GM18511 (cell line): Measurements from ENCODE around the gene KDM5B.

Experiments used
- ATAC-seq: cut with Tn5 transposase; IDR thresholded peaks from one replicate; pipeline ENCODE4 v1.9.1; 2021; ENCODE audit warnings: mild to moderate bottlenecking, moderate library complexity; ENCODE audit not compliant: unreplicated experiment

KDM5B gene

GRCh38 chr1:202689082-202689481 is 119.1 kb downstream of the KDM5B start:
- no peak for ATAC-seq

- ATAC-seq = no peak
Observed at GRCh38 chr1:202688401-202688800, 119.8 kb downstream of the KDM5B start.

GRCh38 chr1:202687798-202688197 is 120.4 kb downstream of the KDM5B start:
- no peak for ATAC-seq

GRCh38 chr1:202687370-202687769 is 120.9 kb downstream of the KDM5B start:
- no peak for ATAC-seq

- no peak for ATAC-seq
Observed at GRCh38 chr1:202685641-202686040, 122.6 kb downstream of the KDM5B start.

- ATAC-seq = no peak
Observed at GRCh38 chr1:202684716-202685115, 123.5 kb downstream of the KDM5B start.

GRCh38 chr1:202683029-202683428 is 125.2 kb downstream of the KDM5B start:
- ATAC-seq = no peak

- ATAC-seq = no peak
Observed at GRCh38 chr1:202682477-202682876, 125.7 kb downstream of the KDM5B start.

- no peak for ATAC-seq
Observed at GRCh38 chr1:202681736-202682420, 126.3 kb downstream of the KDM5B start.

- no peak for ATAC-seq
Observed at GRCh38 chr1:202680586-202681352, 127.5 kb downstream of the KDM5B start.

GRCh38 chr1:202679406-202680177 is 128.6 kb downstream of the KDM5B start:
- ATAC-seq = no peak

- ATAC-seq = no peak
Observed at GRCh38 chr1:202677433-202677832, 130.8 kb downstream of the KDM5B start.
